PC-3 (cell line): Measurements from ENCODE around the gene ULBP2. TPM values are rescaled to one million over a fixed set of nuclear protein-coding genes. Genes with fewer than 3 reads are reported as not detected.

Experiments
- ATAC-seq: fragments of 200-7000 bp; cut with Tn5 transposase; 2 replicates; pipeline ENCODE4 v1.9.1; 2020; ENCODE audit warnings: mild to moderate bottlenecking, moderate library complexity
- BruUV-seq: library from RNA; stranded (reverse); fragments of 400-500 nt; replicated peaks from 2 replicates; lab custom pipeline; 2021; lab: Mats Ljungman, UMichigan
- CTCF ChIA-PET: fragments of 300-600 bp; sonication (Branson Sonifier 250); formaldehyde crosslinking; loops from one replicate; lab custom pipeline; 2022; ENCODE audit warnings: antibody characterized with exemption; lab: Charles Lee
- POLR2A ChIA-PET: fragments of 300-600 bp; sonication (Branson Sonifier 250); formaldehyde crosslinking; loops from one replicate; lab custom pipeline; 2022; ENCODE audit warnings: antibody characterized with exemption; ENCODE audit not compliant: unreplicated experiment; lab: Charles Lee
- DNase-seq: peaks from one replicate; pipeline ENCODE4 v3.0.0-alpha.2; 2015
- H2AFZ ChIP-seq: fragments of 300-600 bp; sonication (generic); 2 replicates; pipeline ENCODE4 v1.6.0; 2016; ENCODE audit warnings: antibody characterized with exemption, low read length
- H3F3A ChIP-seq: fragments of 300-600 bp; sonication (generic); one replicate; pipeline ENCODE4 v1.6.0; 2017; ENCODE audit warnings: antibody characterized with exemption, low read length, control low read depth, mild to moderate bottlenecking; ENCODE audit not compliant: unreplicated experiment
- H3K27ac ChIP-seq: fragments of 300-600 bp; sonication (generic); 2 replicates; pipeline ENCODE4 v1.5.1; 2016; ENCODE audit warnings: mild to moderate bottlenecking, low read length
- H3K27me3 ChIP-seq: fragments of 300-600 bp; sonication (generic); 2 replicates; pipeline ENCODE4 v1.6.1; 2016; ENCODE audit warnings: low read length, mixed read lengths
- H3K36me3 ChIP-seq: fragments of 300-600 bp; sonication (generic); 2 replicates; pipeline ENCODE4 v1.6.1; 2016; ENCODE audit warnings: low read depth, mixed run types, low read length, mixed read lengths
- H3K4me1 ChIP-seq: fragments of 300-600 bp; sonication (generic); 2 replicates; pipeline ENCODE4 v1.5.1; 2016; ENCODE audit warnings: low read length; ENCODE audit not compliant: insufficient read depth
- H3K4me2 ChIP-seq: fragments of 300-600 bp; sonication (generic); 2 replicates; pipeline ENCODE4 v1.6.0; 2016; ENCODE audit warnings: low read length
- H3K4me3 ChIP-seq: fragments of 300-600 bp; sonication (generic); 2 replicates; pipeline ENCODE4 v1.5.1; 2016; ENCODE audit warnings: mild to moderate bottlenecking, low read length, mixed read lengths
- H3K79me2 ChIP-seq: fragments of 300-600 bp; sonication (generic); 2 replicates; pipeline ENCODE4 v1.6.1; 2017; ENCODE audit warnings: low read length, mixed read lengths
- H3K9ac ChIP-seq: fragments of 300-600 bp; sonication (generic); 2 replicates; pipeline ENCODE4 v1.6.0; 2016; ENCODE audit warnings: mild to moderate bottlenecking, low read length
- H3K9me2 ChIP-seq: fragments of 300-600 bp; sonication (generic); replicated peaks from 2 replicates; pipeline ENCODE4 v1.6.1; 2016; ENCODE audit warnings: mixed run types, low read length, mixed read lengths
- H3K9me3 ChIP-seq: fragments of 300-600 bp; sonication (generic); 2 replicates; pipeline ENCODE4 v1.6.1; 2016; ENCODE audit warnings: low read length, mixed read lengths
- H4K20me1 ChIP-seq: fragments of 300-600 bp; sonication (generic); 2 replicates; pipeline ENCODE4 v1.6.1; 2016; ENCODE audit warnings: low read length, mixed read lengths
- CTCF ChIP-seq: fragments of 300-600 bp; sonication (generic); conservative IDR thresholded peaks from 2 replicates; pipeline ENCODE4 v1.5.1; 2017; ENCODE audit warnings: antibody characterized with exemption, low read depth, mild to moderate bottlenecking, low read length
- EZH2 ChIP-seq: fragments of 300-600 bp; sonication (generic); IDR thresholded peaks from one replicate; pipeline ENCODE4 v1.6.1; 2017; ENCODE audit warnings: antibody characterized with exemption, mild to moderate bottlenecking, low read length; ENCODE audit not compliant: unreplicated experiment
- EZH2phosphoT487 ChIP-seq: fragments of 300-600 bp; sonication (generic); IDR thresholded peaks from 2 replicates; pipeline ENCODE4 v1.6.1; 2018; ENCODE audit warnings: mild to moderate bottlenecking, antibody characterized with exemption, low read length, borderline replicate concordance
- intact Hi-C: fragments of 100-400 bp; cut with micrococcal nuclease; formaldehyde crosslinking; loops from 2 replicates; pipeline ENCODE4 v1.9.0; 2023
- total RNA-seq: library from RNA; depleted of rRNA; stranded (reverse); fragments of >200 nt; gene quantifications from 2 replicates; pipeline ENCODE4 v1.2.3, GENCODE V29; 2014

Gene ULBP2
- total RNA-seq, 1 experiment from 2014 or later = 8.1 TPM

- ATAC-seq = peak; percentile 71
- POLR2A ChIA-PET = no interaction called here
Observed at GRCh38 chr6:149897015-149897697, 44.7 kb upstream of the ULBP2 start.

GRCh38 chr6:149897855-149898744, 43.7 kb upstream of the ULBP2 start, which contains the start of gene RAET1E:
Gene RAET1E (minus strand): TSS chr6:149898113. CDS start chr6:149890901, 7,212 bp downstream.
- no peak for DNase-seq
- peak within 1 kb of the TSS; percentile 34; the same call in 1 of the 2 replicates for H3K9ac ChIP-seq
- ATAC-seq = no peak
- H3K27me3 ChIP-seq = no peaks in the 10 kb centered on the region
- H3K4me3 ChIP-seq = peak within 1 kb of the TSS; percentile 57; the same call in 1 of the 2 replicates
- no peaks in the 10 kb centered on the region for H4K20me1 ChIP-seq
- ChIA-PET POLR2A (no interaction called here), CTCF (interaction anchor here (1.1 kb wide), 1 partner anchor 57 kb away, joined by 3 read pairs; no protein-coding TSS in a partner anchor)
- peak within 1 kb of the TSS; percentile 86 for H3K27ac ChIP-seq
- peaks cover 36% of the 10 kb centered on the region for H3K4me1 ChIP-seq
- no TSS peak for BruUV-seq
- TF ChIP-seq EZH2 = no peak
- 0 out of 2 replicates have a peak, but pooled peaks have one; percentile 13 for TF ChIP-seq CTCF
- no peak for TF ChIP-seq EZH2phosphoT487
- no peaks in the 10 kb centered on the region for H3K9me2 ChIP-seq
- intact Hi-C loops = no loop called here
- H2AFZ ChIP-seq = peak within 1 kb of the TSS; percentile 71
- H3K4me2 ChIP-seq = peak within 1 kb of the TSS; percentile 79
- no peaks in the 10 kb centered on the region for H3K9me3 ChIP-seq
- H3K36me3 ChIP-seq = no peaks in the 10 kb centered on the region
- no peaks in the 10 kb centered on the region for H3K79me2 ChIP-seq
- H3F3A ChIP-seq = no peaks in the 10 kb centered on the region

More at GRCh38 chr6:149897015-149897697, 44.7 kb upstream of the ULBP2 start:
- Histone ChIP-seq H3K9ac (peak overlapping the region; percentile 34; the same call in 1 of the 2 replicates), H3K9me2 (no peaks in the 10 kb centered on the region), H3K27ac (peak overlapping the region; percentile 86), H3K4me2 (peak overlapping the region; percentile 79), H3K36me3 (no peaks in the 10 kb centered on the region), H3K4me3 (peak overlapping the region; percentile 57; the same call in 1 of the 2 replicates), H3K4me1 (peaks cover 36% of the 10 kb centered on the region), H3K79me2 (no peaks in the 10 kb centered on the region), H3F3A (no peaks in the 10 kb centered on the region), H3K27me3 (no peaks in the 10 kb centered on the region), H4K20me1 (no peaks in the 10 kb centered on the region), H3K9me3 (no peaks in the 10 kb centered on the region), H2AFZ (peak overlapping the region; percentile 71)
- DNase-seq = peak; percentile 83
- no peak for TF ChIP-seq EZH2
- TF ChIP-seq EZH2phosphoT487 = no peak
- TF ChIP-seq CTCF = no peak
- BruUV-seq = no TSS peak
- intact Hi-C loops = no loop called here
- CTCF ChIA-PET = no interaction called here
